A673 (cell line): ENCODE measurements around the gene BLCAP.

ENCODE experiments used
- CTCF ChIP-seq: fragments of 300-800, 200-600 bp; sonication (generic); conservative IDR thresholded peaks from 2 replicates; pipeline ENCODE4 v1.5.1; 2017; ENCODE audit warnings: low read depth, mild to moderate bottlenecking, antibody characterized with exemption, low read length, moderate library complexity, mixed read lengths
- EZH2 ChIP-seq: fragments of 200-600 bp; sonication (generic); IDR thresholded peaks from 2 replicates; pipeline ENCODE4 v1.6.1; 2017; ENCODE audit warnings: borderline replicate concordance, low read depth, mild to moderate bottlenecking, mixed read lengths, antibody characterized with exemption, low read length; ENCODE audit not compliant: poor library complexity, severe bottlenecking

DNA sequence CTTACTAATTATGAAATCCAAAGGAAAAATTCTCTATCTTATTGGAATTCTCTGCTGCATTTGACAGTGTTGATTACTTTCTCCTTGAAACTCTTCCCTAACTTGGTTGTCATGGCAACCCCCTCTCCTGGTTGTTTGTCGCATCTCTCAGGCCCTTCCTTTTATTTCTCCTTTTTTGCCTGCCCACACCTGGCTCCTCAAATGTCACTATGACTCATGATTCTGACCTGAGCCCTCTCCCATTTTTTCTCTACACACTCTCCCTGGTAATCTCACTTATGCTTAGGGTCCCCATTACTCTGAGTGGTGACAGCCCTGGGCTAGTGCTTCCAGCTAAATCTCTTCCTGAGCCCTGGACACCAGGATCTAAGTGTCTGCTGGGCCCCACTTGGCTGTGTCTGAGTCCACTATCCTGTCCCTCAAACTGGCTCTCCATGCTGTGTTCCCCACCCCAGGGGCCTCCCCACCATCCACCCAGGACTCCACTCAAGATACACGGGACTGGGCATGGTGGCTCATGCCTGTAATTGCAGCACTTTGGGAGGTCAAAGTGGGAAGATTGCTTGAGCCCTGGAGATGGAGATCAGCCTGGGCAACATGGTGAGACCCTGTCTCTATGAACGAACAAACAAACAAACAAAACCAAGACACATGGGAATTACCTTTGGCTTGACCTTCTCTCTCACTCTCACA is 23.1 kb downstream of the BLCAP start:
- no peak for TF ChIP-seq CTCF
- TF ChIP-seq EZH2 = no peak
